Suprapubic skin (tissue), 4 donors: ENCODE results near the gene ASNS. TPM values are rescaled to one million over a fixed set of nuclear protein-coding genes. Genes with fewer than 3 reads are reported as not detected.
A peak's percentile ranks its signal among the peaks of the same experiment; 100 is the strongest.

Source experiments
- DNase-seq, 2 donors: peaks; one replicate each; pipeline ENCODE4 v3.0.0-alpha.2; 2019; ENCODE audit warnings: low spot score in 2 of 2
- H3K27ac ChIP-seq: fragments of 200-600 bp; sonication (generic); one replicate; pipeline ENCODE4 v1.5.1; 2019
- H3K27me3 ChIP-seq: fragments of 200-600 bp; sonication (generic); one replicate; pipeline ENCODE4 v1.5.1; 2019
- H3K36me3 ChIP-seq: fragments of 200-600 bp; sonication (generic); one replicate; pipeline ENCODE4 v1.5.1; 2019
- H3K4me1 ChIP-seq: fragments of 200-600 bp; sonication (generic); one replicate; pipeline ENCODE4 v1.5.1; 2019
- H3K4me3 ChIP-seq: fragments of 200-600 bp; sonication (generic); one replicate; pipeline ENCODE4 v1.5.1; 2019; ENCODE audit warnings: mild to moderate bottlenecking
- H3K9me3 ChIP-seq: fragments of 200-600 bp; sonication (generic); one replicate; pipeline ENCODE4 v1.5.1; 2019
- CTCF ChIP-seq, 2 donors: fragments of 200-600 bp in 1 of 2; fragments of 450-650 bp in 1 of 2; sonication (generic) in 1 of 2; IDR thresholded peaks; one replicate each; pipeline ENCODE4 v1.5.1; 2016 to 2019; ENCODE audit warnings: antibody characterized with exemption in 2 of 2, mild to moderate bottlenecking in 1 of 2, moderate library complexity in 1 of 2
- EP300 ChIP-seq: sonication (generic); formaldehyde crosslinking; IDR thresholded peaks from one replicate; pipeline ENCODE4 v1.6.1; 2017; ENCODE audit warnings: antibody characterized with exemption
- POLR2A ChIP-seq, 2 donors: fragments of 450-650 bp; IDR thresholded peaks; one replicate each; pipeline ENCODE4 v1.6.1; 2017; ENCODE audit warnings: antibody characterized with exemption in 2 of 2, mild to moderate bottlenecking in 2 of 2, moderate library complexity in 2 of 2
- POLR2AphosphoS5 ChIP-seq, 3 donors: sonication (generic); formaldehyde crosslinking; IDR thresholded peaks; one replicate each; pipeline ENCODE4 v1.6.1; 2017; ENCODE audit warnings: antibody characterized with exemption in 3 of 3
- WGBS: methylation state at CpG from one replicate; pipeline ENCODE4 v1.1.5; 2018; 5-methylcytosine and 5-hydroxymethylcytosine counted together
- total RNA-seq, 4 donors: library from RNA; depleted of rRNA; stranded (reverse); fragments of >200 nt; gene quantifications; one replicate each; pipeline ENCODE4 v1.1.0, GENCODE V29; 2016

Gene ASNS
- total RNA-seq, 4 donors from 2014 or later: 13.2 to 40.2 (median 16.8) TPM

GRCh38 chr7:97845622-97846203, 26.5 kb downstream of the ASNS start:
- no peak for TF ChIP-seq POLR2AphosphoS5 (IDR thresholded peaks at IDR 0.05)
- TF ChIP-seq CTCF (IDR thresholded peaks at IDR 0.05): peak in 1 of 2 donors; percentile 31
- no peak for TF ChIP-seq POLR2A (IDR thresholded peaks at IDR 0.05)
- no peak for TF ChIP-seq EP300
- Histone ChIP-seq H3K4me1 (no peaks in the 10 kb centered on the region), H3K4me3 (no peak overlapping the region), H3K27me3 (peaks cover 1% of the 10 kb centered on the region), H3K36me3 (no peaks in the 10 kb centered on the region), H3K9me3 (no peaks in the 10 kb centered on the region), H3K27ac (no peak overlapping the region)
- no peak for DNase-seq
- WGBS: 36% methylated on average over 2 of the region's 2 CpGs

GRCh38 chr7:97844036-97844435, 28.2 kb downstream of the ASNS start:
- Histone ChIP-seq H3K9me3 (no peaks in the 10 kb centered on the region), H3K27ac (no peak overlapping the region), H3K36me3 (no peaks in the 10 kb centered on the region), H3K4me3 (no peak overlapping the region), H3K27me3 (peaks cover 18% of the 10 kb centered on the region), H3K4me1 (no peaks in the 10 kb centered on the region)
- 85% methylated on average over 3 of the region's 3 CpGs for WGBS
- TF ChIP-seq EP300 (no peak), POLR2A (IDR thresholded peaks at IDR 0.05) (no peak), POLR2AphosphoS5 (IDR thresholded peaks at IDR 0.05) (no peak), CTCF (IDR thresholded peaks at IDR 0.05) (no peak)
- no peak for DNase-seq

DNA sequence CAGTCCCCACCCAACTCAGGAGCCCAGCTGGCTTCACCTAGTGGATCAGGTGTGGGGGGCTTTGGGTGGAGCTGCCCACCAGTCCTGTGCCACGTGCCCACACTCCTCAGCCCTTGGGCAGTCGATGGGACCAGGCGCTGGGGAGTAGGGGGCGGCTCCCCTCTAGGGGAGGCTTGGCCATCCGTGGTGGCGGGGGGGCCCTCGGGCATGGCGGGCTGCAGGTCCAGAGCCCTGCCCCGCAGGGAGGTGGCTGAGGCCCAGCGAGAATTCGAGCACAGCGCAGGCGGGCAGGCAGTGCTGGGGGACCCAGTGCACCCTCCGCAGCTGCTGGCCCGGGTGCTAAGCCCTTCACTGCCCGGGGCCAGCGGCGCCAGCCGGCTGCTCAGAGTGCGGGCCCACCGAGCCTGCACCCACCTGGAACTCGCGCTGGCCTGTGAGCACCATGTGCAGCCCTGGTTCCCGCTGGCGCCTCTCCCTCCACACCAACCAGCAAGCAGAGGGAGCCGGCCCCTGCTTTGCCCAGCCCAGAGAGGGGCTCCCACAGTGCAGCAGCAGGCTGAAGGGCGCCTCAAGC, 29.3 kb downstream of the ASNS start:
- DNase-seq: no peak
- Histone ChIP-seq H3K4me3 (no peak overlapping the region), H3K9me3 (no peaks in the 10 kb centered on the region), H3K27ac (no peak overlapping the region), H3K4me1 (no peaks in the 10 kb centered on the region), H3K36me3 (no peaks in the 10 kb centered on the region), H3K27me3 (peaks cover 18% of the 10 kb centered on the region)
- TF ChIP-seq POLR2A (IDR thresholded peaks at IDR 0.05) (no peak), CTCF (IDR thresholded peaks at IDR 0.05) (no peak), EP300 (no peak), POLR2AphosphoS5 (IDR thresholded peaks at IDR 0.05) (no peak)
- 97% methylated on average over 6 of the region's 27 CpGs for WGBS

GRCh38 chr7:97842006-97842405, 30.2 kb downstream of the ASNS start:
- 79% methylated on average over 6 of the region's 6 CpGs for WGBS
- H3K27me3 ChIP-seq: peaks cover 18% of the 10 kb centered on the region
- no peak overlapping the region for H3K4me3 ChIP-seq
- DNase-seq: no peak
- no peaks in the 10 kb centered on the region for H3K4me1 ChIP-seq
- no peaks in the 10 kb centered on the region for H3K36me3 ChIP-seq
- TF ChIP-seq EP300: no peak
- no peak for TF ChIP-seq CTCF (IDR thresholded peaks at IDR 0.05)
- TF ChIP-seq POLR2AphosphoS5 (IDR thresholded peaks at IDR 0.05): no peak
- TF ChIP-seq POLR2A (IDR thresholded peaks at IDR 0.05): no peak
- no peaks in the 10 kb centered on the region for H3K9me3 ChIP-seq
- no peak overlapping the region for H3K27ac ChIP-seq

DNA sequence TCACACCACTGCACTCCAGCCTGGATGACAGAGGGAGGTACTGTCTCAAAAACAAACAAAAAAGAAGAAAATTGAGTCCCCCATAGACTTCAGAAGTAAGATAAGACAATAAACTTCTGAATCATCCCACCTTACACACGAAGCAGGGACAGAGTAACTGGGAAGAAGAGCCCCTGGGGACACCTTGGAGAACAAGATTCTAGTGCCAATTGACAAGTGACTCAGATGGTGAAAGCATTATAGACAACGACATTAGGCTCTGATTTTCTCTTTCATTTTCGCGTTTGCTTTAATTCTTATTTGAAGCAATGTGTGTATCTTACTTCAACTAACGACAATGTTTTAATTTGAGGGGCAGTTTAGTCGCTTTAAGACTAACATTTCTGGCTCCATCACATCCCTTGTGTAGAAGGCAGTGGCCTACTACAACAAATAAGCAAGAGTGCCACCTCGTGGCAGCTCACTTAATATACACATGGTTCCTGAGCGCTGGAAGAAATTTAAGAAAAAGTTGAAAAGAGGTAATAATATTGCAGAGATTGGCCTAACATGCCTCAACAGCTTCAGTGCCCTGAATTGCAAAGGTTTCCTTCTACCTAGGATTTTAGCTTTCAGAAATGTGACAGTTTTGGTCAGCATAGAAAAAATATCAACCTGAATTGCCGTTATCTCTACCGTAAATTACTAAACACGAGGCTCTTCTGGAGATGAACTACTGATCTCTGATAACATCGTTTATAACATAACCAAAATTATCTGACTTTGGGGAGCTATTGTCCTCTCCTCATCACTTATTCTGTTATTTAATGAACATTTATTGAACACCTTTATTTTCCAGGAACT, 36.7 kb downstream of the ASNS start:
- no peaks in the 10 kb centered on the region for H3K36me3 ChIP-seq
- H3K27me3 ChIP-seq: peaks cover 15% of the 10 kb centered on the region
- TF ChIP-seq CTCF (IDR thresholded peaks at IDR 0.05): peak; percentile 33 to 40
- TF ChIP-seq POLR2AphosphoS5 (IDR thresholded peaks at IDR 0.05): no peak
- no peak for TF ChIP-seq POLR2A (IDR thresholded peaks at IDR 0.05)
- no peak for TF ChIP-seq EP300
- no peak overlapping the region for H3K27ac ChIP-seq
- 30% methylated on average over 12 of the region's 12 CpGs for WGBS
- no peaks in the 10 kb centered on the region for H3K9me3 ChIP-seq
- DNase-seq: no peak
- no peak overlapping the region for H3K4me3 ChIP-seq
- H3K4me1 ChIP-seq: no peaks in the 10 kb centered on the region
